IPS-18a (cell line): ENCODE measurements around the gene ZFP36L1.

Experiments used
- H3K27ac ChIP-seq: one replicate; pipeline ENCODE4 v1.5.1; 2013; ENCODE audit warnings: low read length
- H3K27me3 ChIP-seq: one replicate; pipeline ENCODE4 v1.6.1; 2013; ENCODE audit warnings: mild to moderate bottlenecking, low read length; ENCODE audit not compliant: control insufficient read depth, insufficient read depth
- H3K36me3 ChIP-seq: one replicate; pipeline ENCODE4 v1.6.1; 2013; ENCODE audit warnings: low read depth, low read length; ENCODE audit not compliant: control insufficient read depth
- H3K4me1 ChIP-seq: one replicate; pipeline ENCODE4 v1.6.1; 2013; ENCODE audit warnings: low read depth, low read length; ENCODE audit not compliant: control insufficient read depth
- H3K4me3 ChIP-seq: one replicate; pipeline ENCODE4 v1.5.1; 2013; ENCODE audit warnings: low read length
- H3K9ac ChIP-seq: one replicate; pipeline ENCODE4 v1.6.1; 2013; ENCODE audit warnings: mild to moderate bottlenecking, low read length, moderate library complexity
- H3K9me3 ChIP-seq: one replicate; pipeline ENCODE4 v1.6.1; 2013; ENCODE audit warnings: low read depth, low read length; ENCODE audit not compliant: control insufficient read depth

The ZFP36L1 gene

GRCh38 chr14:68749487-68750475 is 43.1 kb downstream of the ZFP36L1 start:
- Histone ChIP-seq H3K27ac (no peak overlapping the region), H3K9ac (no peak overlapping the region), H3K27me3 (no peaks in the 10 kb centered on the region), H3K36me3 (no peaks in the 10 kb centered on the region), H3K4me3 (no peak overlapping the region), H3K4me1 (no peaks in the 10 kb centered on the region), H3K9me3 (no peaks in the 10 kb centered on the region)

- Histone ChIP-seq H3K27ac (no peak overlapping the region), H3K4me1 (no peaks in the 10 kb centered on the region), H3K36me3 (no peaks in the 10 kb centered on the region), H3K4me3 (no peak overlapping the region), H3K9ac (no peak overlapping the region), H3K27me3 (no peaks in the 10 kb centered on the region), H3K9me3 (no peaks in the 10 kb centered on the region)
Measured at GRCh38 chr14:68748691-68749090, 44.2 kb downstream of the ZFP36L1 start.

GRCh38 chr14:68748260-68748659 is 44.6 kb downstream of the ZFP36L1 start:
- no peaks in the 10 kb centered on the region for H3K27me3 ChIP-seq
- H3K9ac ChIP-seq = no peak overlapping the region
- no peak overlapping the region for H3K4me3 ChIP-seq
- no peaks in the 10 kb centered on the region for H3K9me3 ChIP-seq
- no peak overlapping the region for H3K27ac ChIP-seq
- H3K4me1 ChIP-seq = no peaks in the 10 kb centered on the region
- no peaks in the 10 kb centered on the region for H3K36me3 ChIP-seq

GRCh38 chr14:68747393-68747792 is 45.5 kb downstream of the ZFP36L1 start:
- H3K27ac ChIP-seq = no peak overlapping the region
- no peaks in the 10 kb centered on the region for H3K9me3 ChIP-seq
- H3K4me1 ChIP-seq = no peaks in the 10 kb centered on the region
- H3K4me3 ChIP-seq = no peak overlapping the region
- H3K27me3 ChIP-seq = no peaks in the 10 kb centered on the region
- no peak overlapping the region for H3K9ac ChIP-seq
- no peaks in the 10 kb centered on the region for H3K36me3 ChIP-seq

GRCh38 chr14:68744613-68745012 is 48.3 kb downstream of the ZFP36L1 start:
- Histone ChIP-seq H3K9ac (no peak overlapping the region), H3K36me3 (no peaks in the 10 kb centered on the region), H3K27me3 (no peaks in the 10 kb centered on the region), H3K4me3 (no peak overlapping the region), H3K9me3 (no peaks in the 10 kb centered on the region), H3K27ac (no peak overlapping the region), H3K4me1 (no peaks in the 10 kb centered on the region)

GRCh38 chr14:68741839-68742470 is 50.9 kb downstream of the ZFP36L1 start:
- Histone ChIP-seq H3K9ac (no peak overlapping the region), H3K27me3 (no peaks in the 10 kb centered on the region), H3K9me3 (no peaks in the 10 kb centered on the region), H3K4me3 (no peak overlapping the region), H3K27ac (no peak overlapping the region), H3K4me1 (no peaks in the 10 kb centered on the region), H3K36me3 (no peaks in the 10 kb centered on the region)

- Histone ChIP-seq H3K4me1 (no peaks in the 10 kb centered on the region), H3K9me3 (no peaks in the 10 kb centered on the region)
Measured at GRCh38 chr14:68741477-68741791, 51.4 kb downstream of the ZFP36L1 start.

GRCh38 chr14:68740788-68741476 is 51.9 kb downstream of the ZFP36L1 start:
- Histone ChIP-seq H3K27ac (no peak overlapping the region), H3K36me3 (no peaks in the 10 kb centered on the region), H3K4me3 (no peak overlapping the region), H3K9ac (no peak overlapping the region), H3K9me3 (no peaks in the 10 kb centered on the region), H3K4me1 (no peaks in the 10 kb centered on the region), H3K27me3 (no peaks in the 10 kb centered on the region)

More at GRCh38 chr14:68741477-68741791, 51.4 kb downstream of the ZFP36L1 start:
- H3K36me3 ChIP-seq = no peaks in the 10 kb centered on the region
- H3K4me3 ChIP-seq = no peak overlapping the region
- no peaks in the 10 kb centered on the region for H3K27me3 ChIP-seq
- no peak overlapping the region for H3K27ac ChIP-seq
- no peak overlapping the region for H3K9ac ChIP-seq

- Histone ChIP-seq H3K27ac (no peak overlapping the region), H3K9ac (no peak overlapping the region), H3K4me1 (no peaks in the 10 kb centered on the region), H3K36me3 (no peaks in the 10 kb centered on the region), H3K9me3 (no peaks in the 10 kb centered on the region), H3K27me3 (no peaks in the 10 kb centered on the region), H3K4me3 (no peak overlapping the region)
Measured at GRCh38 chr14:68739701-68740100, 53.2 kb downstream of the ZFP36L1 start.

GRCh38 chr14:68738559-68738958 is 54.3 kb downstream of the ZFP36L1 start:
- H3K36me3 ChIP-seq = no peaks in the 10 kb centered on the region
- no peaks in the 10 kb centered on the region for H3K4me1 ChIP-seq
- no peak overlapping the region for H3K9ac ChIP-seq
- H3K9me3 ChIP-seq = no peaks in the 10 kb centered on the region
- no peaks in the 10 kb centered on the region for H3K27me3 ChIP-seq
- no peak overlapping the region for H3K27ac ChIP-seq
- no peak overlapping the region for H3K4me3 ChIP-seq
